ENCODE measurements around the gene SLC24A3. TPM values are rescaled to one million over a fixed set of nuclear protein-coding genes. Genes with fewer than 3 reads are reported as not detected.

Gene SLC24A3
- total and polyA plus RNA-seq, 2 experiments from 2014 or later = not detected

GRCh38 chr20:19743640-19743995 is 531.2 kb downstream of the SLC24A3 start:
- Histone ChIP-seq H3K36me3 (ENCODE audit: low read depth) (no peaks in the 10 kb centered on the region), H3K27me3 (replicated peaks; ENCODE audit: insufficient read depth) (no peaks in the 10 kb centered on the region), H3K27ac (no peak overlapping the region), H2AFZ (no peak overlapping the region), H3K9me3 (ENCODE audit: low read depth) (no peaks in the 10 kb centered on the region), H3K4me3 (no peak overlapping the region), H3K4me1 (ENCODE audit: insufficient read depth) (no peaks in the 10 kb centered on the region), H3K4me2 (ENCODE audit: unreplicated experiment) (no peak overlapping the region), H3K9ac (no peak overlapping the region), H3K9me2 (ENCODE audit: insufficient read depth) (no peaks in the 10 kb centered on the region), H3F3A (ENCODE audit: insufficient read depth) (no peaks in the 10 kb centered on the region), H4K20me1 (ENCODE audit: insufficient read depth) (no peaks in the 10 kb centered on the region), H3K79me2 (ENCODE audit: insufficient read depth) (no peaks in the 10 kb centered on the region)
- TF ChIP-seq EZH2phosphoT487 (IDR thresholded peaks at IDR 0.05; ENCODE audit: insufficient read depth, low read depth) (no peak), EZH2 (IDR thresholded peaks at IDR 0.05; ENCODE audit: insufficient read depth, poor library complexity, severe bottlenecking) (no peak)
- WGBS, 2 experiments (ENCODE audit: low coverage in 1 of 2, low lambda C conversion rate in 2 of 2, missing lambda C conversion rate in 2 of 2) = 63 to 75% methylated on average over 1 of the region's 1 CpG
- no peak for DNase-seq
- in situ Hi-C loops (cut with MboI) = no loop called here

- H3K79me2 ChIP-seq (ENCODE audit: insufficient read depth) = no peaks in the 10 kb centered on the region
- TF ChIP-seq EZH2phosphoT487 (IDR thresholded peaks at IDR 0.05; ENCODE audit: insufficient read depth, low read depth) = no peak
- TF ChIP-seq EZH2 (IDR thresholded peaks at IDR 0.05; ENCODE audit: insufficient read depth, poor library complexity, severe bottlenecking) = no peak
- H3K9ac ChIP-seq = no peak overlapping the region
- DNase-seq = no peak
- in situ Hi-C loops (cut with MboI) = no loop called here
- H3K27me3 ChIP-seq (replicated peaks; ENCODE audit: insufficient read depth) = no peaks in the 10 kb centered on the region
- no peaks in the 10 kb centered on the region for H3K9me2 ChIP-seq (ENCODE audit: insufficient read depth)
- H3K4me3 ChIP-seq = no peak overlapping the region
- no peaks in the 10 kb centered on the region for H3K9me3 ChIP-seq (ENCODE audit: low read depth)
- H3F3A ChIP-seq (ENCODE audit: insufficient read depth) = no peaks in the 10 kb centered on the region
- no peak overlapping the region for H3K27ac ChIP-seq
- no peak overlapping the region for H2AFZ ChIP-seq
- H3K36me3 ChIP-seq (ENCODE audit: low read depth) = no peaks in the 10 kb centered on the region
- 54% methylated on average over 3 of the region's 3 CpGs for WGBS, 2 experiments (ENCODE audit: low coverage in 1 of 2, low lambda C conversion rate in 2 of 2, missing lambda C conversion rate in 2 of 2)
- no peaks in the 10 kb centered on the region for H4K20me1 ChIP-seq (ENCODE audit: insufficient read depth)
- no peaks in the 10 kb centered on the region for H3K4me1 ChIP-seq (ENCODE audit: insufficient read depth)
- no peak overlapping the region for H3K4me2 ChIP-seq (ENCODE audit: unreplicated experiment)
These were observed 532.7 kb downstream of the SLC24A3 start for GRCh38 chr20:19745106-19745505.

DNA sequence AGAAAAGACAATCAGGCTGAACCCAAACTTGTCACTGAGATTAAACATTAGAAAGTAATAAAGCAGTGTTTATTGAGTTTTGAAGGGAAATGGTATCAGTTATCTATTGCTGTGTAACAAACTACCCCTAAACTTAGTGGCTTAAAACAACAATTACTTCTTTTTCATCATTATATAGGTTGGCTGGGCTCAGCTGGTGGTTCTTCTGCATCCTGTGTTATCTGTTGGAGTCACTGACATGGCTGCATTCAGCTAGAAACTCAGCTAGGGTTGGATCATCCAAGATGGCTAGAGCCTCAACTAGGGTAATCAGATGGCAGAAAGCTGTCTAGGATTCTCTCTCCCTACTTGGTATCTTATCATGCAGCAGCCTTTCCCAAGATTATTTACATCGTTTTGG is 533.1 kb downstream of the SLC24A3 start:
- H3K9ac ChIP-seq = no peak overlapping the region
- in situ Hi-C loops (cut with MboI) = no loop called here
- DNase-seq = no peak
- no peak overlapping the region for H2AFZ ChIP-seq
- WGBS, 2 experiments (ENCODE audit: low coverage in 1 of 2, low lambda C conversion rate in 2 of 2, missing lambda C conversion rate in 2 of 2) = 14% methylated on average over 1 of the region's 1 CpG
- H3K27me3 ChIP-seq (replicated peaks; ENCODE audit: insufficient read depth) = no peaks in the 10 kb centered on the region
- H3K4me1 ChIP-seq (ENCODE audit: insufficient read depth) = no peaks in the 10 kb centered on the region
- no peaks in the 10 kb centered on the region for H4K20me1 ChIP-seq (ENCODE audit: insufficient read depth)
- no peak overlapping the region for H3K4me2 ChIP-seq (ENCODE audit: unreplicated experiment)
- H3K4me3 ChIP-seq = no peak overlapping the region
- H3K9me2 ChIP-seq (ENCODE audit: insufficient read depth) = no peaks in the 10 kb centered on the region
- H3K79me2 ChIP-seq (ENCODE audit: insufficient read depth) = no peaks in the 10 kb centered on the region
- H3K9me3 ChIP-seq (ENCODE audit: low read depth) = no peaks in the 10 kb centered on the region
- H3F3A ChIP-seq (ENCODE audit: insufficient read depth) = no peaks in the 10 kb centered on the region
- TF ChIP-seq EZH2phosphoT487 (IDR thresholded peaks at IDR 0.05; ENCODE audit: insufficient read depth, low read depth) (no peak), EZH2 (IDR thresholded peaks at IDR 0.05; ENCODE audit: insufficient read depth, poor library complexity, severe bottlenecking) (no peak)
- H3K27ac ChIP-seq = no peak overlapping the region
- H3K36me3 ChIP-seq (ENCODE audit: low read depth) = no peaks in the 10 kb centered on the region

DNA sequence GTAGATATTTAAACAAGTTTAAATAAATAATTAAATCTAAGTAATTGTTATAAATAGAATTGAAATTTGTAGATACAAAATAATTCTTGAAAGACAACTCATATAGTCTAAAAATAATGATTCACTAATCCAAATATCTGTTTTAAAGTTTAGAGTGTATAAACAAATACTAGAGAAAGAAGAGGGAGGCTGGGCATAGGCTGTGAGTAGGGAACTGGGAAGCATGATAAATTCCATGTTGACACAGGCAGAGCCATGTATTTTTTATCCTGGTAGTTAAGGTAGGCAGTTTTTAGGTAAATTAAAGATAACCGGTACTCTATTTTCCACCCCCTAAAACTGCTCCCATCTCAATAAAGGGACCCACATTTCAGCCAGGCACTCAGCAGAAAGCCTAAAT is 534.0 kb downstream of the SLC24A3 start:
- in situ Hi-C loops (cut with MboI) = no loop called here
- no peak for DNase-seq

DNA sequence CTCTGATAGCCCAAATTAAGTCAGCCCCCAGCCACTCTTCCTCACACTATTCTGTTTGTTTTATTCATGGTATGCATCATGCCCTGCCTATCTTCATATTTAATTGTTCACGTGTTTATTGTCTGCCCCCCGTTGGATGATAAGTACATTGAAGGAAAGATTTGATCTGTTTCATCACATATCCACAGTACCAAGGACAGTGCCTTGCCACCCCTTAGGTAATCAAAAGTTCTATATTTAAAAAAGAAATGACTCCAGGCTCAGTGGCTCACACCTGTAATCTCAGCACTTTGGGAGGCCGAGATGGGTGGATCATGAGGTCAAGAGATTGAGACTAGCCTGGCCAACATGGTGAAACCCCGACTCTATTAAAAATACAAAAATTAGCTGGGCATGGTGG is 535.5 kb downstream of the SLC24A3 start:
- H3K4me3 ChIP-seq = no peak overlapping the region
- no peak for TF ChIP-seq EZH2 (IDR thresholded peaks at IDR 0.05; ENCODE audit: insufficient read depth, poor library complexity, severe bottlenecking)
- TF ChIP-seq EZH2phosphoT487 (IDR thresholded peaks at IDR 0.05; ENCODE audit: insufficient read depth, low read depth) = no peak
- H3K27ac ChIP-seq = no peak overlapping the region
- H3K4me2 ChIP-seq (ENCODE audit: unreplicated experiment) = no peak overlapping the region
- no peaks in the 10 kb centered on the region for H4K20me1 ChIP-seq (ENCODE audit: insufficient read depth)
- no peaks in the 10 kb centered on the region for H3K27me3 ChIP-seq (replicated peaks; ENCODE audit: insufficient read depth)
- H3K9me3 ChIP-seq (ENCODE audit: low read depth) = no peaks in the 10 kb centered on the region
- H3F3A ChIP-seq (ENCODE audit: insufficient read depth) = no peaks in the 10 kb centered on the region
- no peak overlapping the region for H3K9ac ChIP-seq
- H2AFZ ChIP-seq = no peak overlapping the region
- H3K9me2 ChIP-seq (ENCODE audit: insufficient read depth) = no peaks in the 10 kb centered on the region
- no peaks in the 10 kb centered on the region for H3K4me1 ChIP-seq (ENCODE audit: insufficient read depth)
- no peaks in the 10 kb centered on the region for H3K79me2 ChIP-seq (ENCODE audit: insufficient read depth)
- 67 to 75% methylated on average over 4 of the region's 4 CpGs for WGBS, 2 experiments (ENCODE audit: low coverage in 1 of 2, low lambda C conversion rate in 2 of 2, missing lambda C conversion rate in 2 of 2)
- H3K36me3 ChIP-seq (ENCODE audit: low read depth) = no peaks in the 10 kb centered on the region
- in situ Hi-C loops (cut with MboI) = no loop called here
- DNase-seq = no peak

More for the DNA sequence above, 534.0 kb downstream of the SLC24A3 start:
- Histone ChIP-seq H4K20me1 (ENCODE audit: insufficient read depth) (no peaks in the 10 kb centered on the region), H3K79me2 (ENCODE audit: insufficient read depth) (no peaks in the 10 kb centered on the region), H3K27me3 (replicated peaks; ENCODE audit: insufficient read depth) (no peaks in the 10 kb centered on the region), H3F3A (ENCODE audit: insufficient read depth) (no peaks in the 10 kb centered on the region), H3K9me2 (ENCODE audit: insufficient read depth) (no peaks in the 10 kb centered on the region), H3K36me3 (ENCODE audit: low read depth) (no peaks in the 10 kb centered on the region), H2AFZ (no peak overlapping the region), H3K4me3 (no peak overlapping the region), H3K9ac (no peak overlapping the region), H3K9me3 (ENCODE audit: low read depth) (no peaks in the 10 kb centered on the region), H3K27ac (no peak overlapping the region), H3K4me1 (ENCODE audit: insufficient read depth) (no peaks in the 10 kb centered on the region), H3K4me2 (ENCODE audit: unreplicated experiment) (no peak overlapping the region)
- WGBS, 2 experiments (ENCODE audit: low coverage in 1 of 2, low lambda C conversion rate in 2 of 2, missing lambda C conversion rate in 2 of 2) = 82 to 84% methylated on average over 1 of the region's 1 CpG
- TF ChIP-seq EZH2phosphoT487 (IDR thresholded peaks at IDR 0.05; ENCODE audit: insufficient read depth, low read depth) (no peak), EZH2 (IDR thresholded peaks at IDR 0.05; ENCODE audit: insufficient read depth, poor library complexity, severe bottlenecking) (no peak)
